GM19463 (cell line): ENCODE data around the gene AGO1.
"Not testable (repeated sequence)": the region's sequence is repeated elsewhere in the genome, so short reads cannot be mapped to it uniquely, and the experiment has no call there.

Experiments used
- ATAC-seq: cut with Tn5 transposase; IDR thresholded peaks from one replicate; pipeline ENCODE4 v1.9.1; 2021; ENCODE audit warnings: mild to moderate bottlenecking, moderate library complexity; ENCODE audit not compliant: unreplicated experiment

AGO1 gene

GRCh38 chr1:35869245-35869950 lies 13.6 kb upstream of the AGO1 start:
- ATAC-seq = not testable (repeated sequence)

DNA sequence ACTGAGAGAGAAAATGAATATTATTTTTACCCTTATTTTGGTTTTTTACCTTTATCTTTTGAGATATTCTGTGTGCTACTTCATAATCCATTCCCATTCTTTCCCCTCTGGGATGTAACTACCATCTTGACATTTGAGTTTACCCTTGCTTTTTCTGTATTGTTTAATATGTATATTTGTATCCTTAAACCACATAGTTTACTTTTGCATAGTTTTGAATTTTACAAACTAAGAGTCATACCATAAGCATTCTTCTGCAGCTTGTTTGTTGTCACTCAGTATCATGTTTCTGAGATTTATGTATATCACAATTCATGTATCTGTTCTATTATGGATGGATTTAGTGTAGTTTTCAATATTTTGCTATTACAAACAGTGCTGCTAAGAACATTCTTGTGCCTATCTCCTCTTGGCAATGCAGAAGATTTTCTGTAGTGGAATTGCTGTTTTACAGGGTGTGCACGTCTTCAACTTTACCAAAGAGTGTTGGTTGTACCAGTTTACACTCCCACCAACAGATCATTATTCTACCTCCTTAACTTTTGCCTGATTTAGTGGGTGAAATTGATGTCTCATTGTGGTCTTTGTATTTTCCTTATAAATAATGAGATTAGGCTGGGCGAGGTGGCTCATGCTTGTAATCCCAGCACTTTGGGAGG lies 12.2 kb upstream of the AGO1 start:
- ATAC-seq = no peak

DNA sequence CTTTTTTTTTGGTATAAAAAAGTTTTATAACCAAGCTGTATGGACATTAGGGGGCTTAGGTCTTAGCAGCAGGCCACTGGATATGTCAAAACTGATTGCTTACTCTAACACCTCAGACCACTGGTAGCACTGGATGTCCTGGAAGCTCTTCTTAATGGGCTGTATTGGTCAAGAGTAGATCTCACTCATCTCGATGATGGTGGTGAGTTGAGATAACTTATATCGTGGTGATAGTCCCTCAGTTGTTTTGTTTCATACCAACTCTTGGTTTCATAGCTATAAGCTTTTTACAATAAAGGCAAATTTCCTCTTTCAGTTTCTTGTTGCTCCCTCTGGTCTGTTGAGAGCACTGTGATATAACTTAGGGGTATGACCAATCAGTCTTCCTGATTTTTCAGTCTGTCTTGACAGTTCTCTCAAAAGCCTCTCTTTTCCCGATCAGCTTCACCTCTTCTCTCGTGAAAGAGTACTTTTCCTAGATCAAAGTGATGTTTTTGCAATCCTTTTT lies 9.7 kb upstream of the AGO1 start:
- no peak for ATAC-seq

DNA sequence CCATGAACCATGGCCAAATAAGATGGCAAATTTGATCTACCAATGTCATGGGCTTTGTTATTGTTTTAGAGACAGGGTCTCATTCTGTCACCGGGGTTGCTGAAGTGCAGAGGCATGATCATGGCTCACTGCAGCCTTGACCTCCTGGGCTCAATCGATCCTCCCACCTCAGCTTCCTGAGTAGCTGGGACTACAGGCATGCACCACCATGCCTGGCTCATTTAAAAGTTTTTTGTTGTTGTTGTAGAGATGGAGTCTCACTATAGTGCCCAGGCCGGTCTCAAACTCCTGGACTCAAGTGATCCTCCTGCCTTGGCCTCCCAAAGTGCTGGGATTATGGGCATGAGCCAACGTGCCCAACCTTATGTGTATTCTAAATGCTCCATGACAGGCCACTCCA lies 8.9 kb upstream of the AGO1 start:
- not testable (repeated sequence) for ATAC-seq

- ATAC-seq = no peak
Measured at GRCh38 chr1:35876988-35877387, 6.0 kb upstream of the AGO1 start.

DNA sequence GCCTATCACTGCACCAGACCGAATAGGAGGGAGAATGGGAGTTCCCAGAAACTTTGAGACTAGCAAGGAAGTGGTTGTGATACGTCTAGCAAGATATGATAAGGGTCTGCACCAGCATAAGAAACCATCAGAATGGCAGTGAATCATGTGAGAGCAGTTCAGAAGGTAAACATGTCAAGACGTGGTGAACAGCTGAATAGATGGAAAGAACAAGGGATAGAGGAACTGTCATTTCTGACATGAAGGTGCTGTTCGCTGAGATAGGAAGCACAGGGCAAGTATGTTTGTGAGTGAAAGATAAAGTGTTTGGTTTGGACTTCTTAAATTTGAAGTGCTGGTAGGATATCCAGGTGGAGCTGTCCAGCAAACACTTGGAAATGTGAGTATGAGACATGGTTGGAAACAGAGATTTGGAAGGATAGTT lies 1.1 kb upstream of the AGO1 start:
- no peak for ATAC-seq

DNA sequence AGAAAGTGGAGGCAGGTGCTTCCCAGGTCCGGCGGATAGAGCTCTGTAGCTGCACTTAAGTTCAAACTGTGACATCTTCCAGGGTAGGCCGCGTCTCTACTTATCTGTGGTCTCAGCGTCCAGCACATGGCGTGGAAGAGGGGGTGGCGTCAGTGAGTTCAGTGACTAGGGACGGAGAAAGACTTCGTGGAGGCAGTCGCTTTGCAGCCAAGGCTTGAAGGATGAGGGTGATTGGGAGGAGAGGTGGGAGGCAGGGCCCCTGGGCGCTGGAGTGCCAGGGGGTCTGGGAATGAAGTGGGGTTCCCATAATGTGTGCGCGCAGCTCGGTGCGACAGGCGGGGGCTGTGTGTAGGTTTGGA lies 444 bp upstream of the AGO1 start:
- ATAC-seq = no peak

DNA sequence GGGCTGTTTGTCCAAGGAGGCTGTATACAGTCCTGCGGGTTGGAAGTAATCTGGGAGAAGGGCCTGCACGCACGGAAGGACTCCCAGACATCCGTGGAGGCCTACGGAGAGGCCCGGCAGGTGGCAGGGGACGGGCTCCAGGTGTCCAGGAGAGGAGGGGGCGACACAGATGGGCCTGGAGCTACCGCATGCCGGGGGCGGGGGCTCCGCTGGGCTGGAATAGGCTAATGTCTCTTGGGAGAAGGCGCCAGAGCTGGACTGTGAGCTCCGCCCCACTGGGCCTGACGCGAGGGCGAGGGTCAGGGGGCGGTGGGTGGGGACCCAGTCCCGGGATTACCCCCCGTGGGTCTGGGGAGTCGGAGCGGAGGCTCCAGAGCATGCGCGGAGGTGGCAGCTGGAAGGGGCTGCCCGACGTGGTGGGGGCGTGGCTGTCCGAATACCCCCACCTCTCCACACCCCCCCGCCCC lies 659 bp downstream of the AGO1 start:
- ATAC-seq = no peak

GRCh38 chr1:35884934-35885333 lies 1.9 kb downstream of the AGO1 start:
- no peak for ATAC-seq

DNA sequence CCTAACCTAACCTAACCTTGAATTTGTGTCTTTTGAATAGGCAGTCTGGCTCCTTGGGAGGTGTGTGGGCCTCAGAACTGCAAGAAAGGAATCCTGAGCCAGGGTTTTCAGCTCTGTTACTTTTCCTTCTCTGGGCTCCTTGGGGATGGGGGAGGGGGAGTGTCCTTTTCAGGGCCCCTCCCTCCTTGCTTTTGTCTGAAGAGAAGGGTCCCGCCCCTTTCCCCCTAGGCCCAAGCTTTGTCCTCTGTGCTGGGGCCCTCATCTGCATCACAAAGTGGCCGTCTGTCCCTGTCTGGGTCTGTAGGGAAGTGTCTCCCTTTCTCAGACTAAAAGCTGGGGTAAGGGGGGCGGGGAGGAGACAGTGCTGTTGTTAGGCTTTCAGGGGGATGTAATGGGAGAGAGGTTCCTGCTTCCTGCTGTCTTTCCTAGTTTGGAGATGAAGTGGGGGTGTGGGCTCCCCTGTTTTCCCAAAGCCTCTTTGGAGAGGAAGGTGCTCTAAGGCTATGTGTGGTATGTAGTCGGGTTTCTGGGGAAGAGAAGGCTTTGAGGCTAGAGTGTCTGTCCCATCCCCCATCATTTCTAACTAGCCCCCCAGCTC lies 3.1 kb downstream of the AGO1 start:
- ATAC-seq = no peak

DNA sequence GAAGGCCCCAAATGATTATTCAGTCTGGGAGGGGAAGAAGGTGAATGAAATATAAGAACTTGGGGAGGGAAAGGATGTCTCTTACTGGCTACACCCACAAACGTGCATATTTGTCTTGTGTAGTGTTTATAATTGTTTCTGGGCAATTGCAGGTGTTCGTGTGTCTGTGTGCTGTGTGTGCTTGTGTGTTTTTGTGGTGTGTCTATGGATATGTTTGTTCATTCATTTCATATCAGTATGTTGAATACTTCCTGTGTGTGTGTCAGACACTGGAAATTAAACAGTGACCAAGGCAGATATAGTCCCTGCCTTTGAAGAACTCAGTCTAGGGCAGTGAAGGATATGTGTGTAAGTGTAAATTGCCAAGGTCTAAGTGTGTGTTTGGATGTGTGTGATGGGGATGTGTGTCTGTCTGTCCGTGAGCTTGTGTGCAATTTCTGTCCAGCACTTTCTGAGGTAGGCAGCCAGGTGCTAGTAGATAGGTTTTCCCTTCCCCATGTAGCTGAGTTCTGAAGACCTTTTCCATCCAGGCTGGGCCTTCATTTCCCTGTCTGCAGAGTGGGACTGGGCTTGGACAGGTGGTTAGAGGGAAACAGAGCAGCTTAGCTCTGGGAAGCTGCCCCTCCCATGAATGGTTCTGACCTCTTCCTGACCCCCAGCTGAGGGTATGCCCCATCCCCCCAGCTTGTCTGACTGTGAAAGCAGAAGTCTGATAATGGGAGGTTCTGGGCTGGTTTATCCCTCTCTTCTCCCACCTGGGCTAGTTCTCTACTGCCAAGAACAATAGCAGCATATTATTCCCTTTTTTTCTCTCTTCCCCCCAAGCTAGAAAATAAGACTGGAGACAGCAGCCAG lies 3.8 kb downstream of the AGO1 start:
- no peak for ATAC-seq

- no peak for ATAC-seq
Measured at GRCh38 chr1:35887508-35887907, 4.5 kb downstream of the AGO1 start.

GRCh38 chr1:35888255-35888654 lies 5.2 kb downstream of the AGO1 start:
- ATAC-seq = no peak

DNA sequence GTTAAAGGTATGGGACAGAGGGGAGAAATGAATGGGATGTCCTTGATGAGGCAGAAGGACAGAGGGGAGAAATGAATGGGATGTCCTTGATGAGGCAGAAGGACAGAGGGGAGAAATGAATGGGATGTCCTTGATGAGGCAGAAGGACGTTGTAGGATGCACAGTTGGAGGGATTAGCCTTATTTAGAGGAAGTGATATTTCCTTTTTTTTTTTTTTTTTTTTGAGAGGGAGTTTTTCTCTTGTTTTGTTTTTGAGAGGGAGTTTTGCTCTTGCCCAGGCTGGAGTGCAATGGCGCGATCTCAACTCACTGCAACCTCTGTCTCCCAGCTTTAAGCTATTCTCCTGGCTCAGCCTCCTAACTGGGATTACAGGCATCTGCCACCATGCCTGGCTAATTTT lies 6.0 kb downstream of the AGO1 start:
- not testable (repeated sequence) for ATAC-seq

GRCh38 chr1:35893051-35893879 lies 10.3 kb downstream of the AGO1 start:
- no peak for ATAC-seq

- ATAC-seq = peak; percentile 82
Measured at GRCh38 chr1:35894183-35894582, 11.2 kb downstream of the AGO1 start.

GRCh38 chr1:35894656-35895055 lies 11.6 kb downstream of the AGO1 start:
- ATAC-seq = no peak

DNA sequence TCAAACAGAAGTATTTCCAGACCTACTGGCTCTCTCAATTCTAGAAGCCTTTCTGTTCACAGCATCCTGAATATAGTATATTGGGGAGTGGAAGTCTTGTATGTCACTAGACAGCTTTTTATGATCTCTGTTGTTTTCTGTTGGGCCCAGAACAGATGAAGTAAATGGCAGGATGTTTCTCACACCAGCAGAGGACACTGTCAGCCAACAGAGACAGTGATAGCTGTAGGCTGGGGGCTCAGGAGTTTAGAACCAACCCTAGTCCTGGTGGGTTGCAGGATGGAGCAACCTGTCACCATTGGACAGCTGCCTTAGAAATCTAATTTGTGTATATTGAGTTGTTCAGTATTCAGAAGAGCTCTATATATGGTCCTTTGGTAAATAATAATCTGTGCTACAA lies 16.9 kb downstream of the AGO1 start:
- ATAC-seq = no peak

- no peak for ATAC-seq
Measured at GRCh38 chr1:35901235-35901634, 18.2 kb downstream of the AGO1 start.

GRCh38 chr1:35902671-35903070 lies 19.7 kb downstream of the AGO1 start:
- no peak for ATAC-seq
